Neuronal stem cell (in vitro differentiated cells): ENCODE measurements around the gene WNT9B.
"Not testable (repeated sequence)": the region's sequence is repeated elsewhere in the genome, so short reads cannot be mapped to it uniquely, and the experiment has no call there.

ENCODE experiments used
- DNase-seq: peaks from one replicate; pipeline ENCODE4 v3.0.0-alpha.2; 2013; ENCODE audit warnings: low spot score
- H2AFZ ChIP-seq: one replicate; pipeline ENCODE4 v1.6.1; 2013; ENCODE audit warnings: mild to moderate bottlenecking, low read length, inconsistent platforms
- H2AK5ac ChIP-seq: 2 replicates; pipeline ENCODE4 v1.6.1; 2013; ENCODE audit warnings: low read depth, mild to moderate bottlenecking, inconsistent platforms, low read length, moderate library complexity, mixed read lengths
- H2BK120ac ChIP-seq: 2 replicates; pipeline ENCODE4 v1.6.1; 2013; ENCODE audit warnings: low read depth, mild to moderate bottlenecking, inconsistent platforms, low read length, moderate library complexity, mixed read lengths
- H2BK12ac ChIP-seq: one replicate; pipeline ENCODE4 v1.6.1; 2013; ENCODE audit warnings: low read length, inconsistent platforms
- H2BK15ac ChIP-seq: 2 replicates; pipeline ENCODE4 v1.6.1; 2013; ENCODE audit warnings: mild to moderate bottlenecking, low read length, inconsistent platforms, mixed read lengths
- H2BK5ac ChIP-seq: one replicate; pipeline ENCODE4 v1.6.1; 2013; ENCODE audit warnings: inconsistent platforms, mild to moderate bottlenecking, low read length, moderate library complexity
- H3K14ac ChIP-seq: one replicate; pipeline ENCODE4 v1.6.1; 2013; ENCODE audit warnings: low read length, inconsistent platforms
- H3K18ac ChIP-seq: 2 replicates; pipeline ENCODE4 v1.6.1; 2013; ENCODE audit warnings: low read length, inconsistent platforms
- H3K23ac ChIP-seq: 2 replicates; pipeline ENCODE4 v1.6.1; 2013; ENCODE audit warnings: low read depth, mild to moderate bottlenecking, mixed read lengths, low read length, inconsistent platforms; ENCODE audit not compliant: poor library complexity
- H3K27ac ChIP-seq: replicated peaks from 3 replicates; pipeline ENCODE4 v1.5.1; 2013; ENCODE audit warnings: low read length, inconsistent platforms
- H3K27me3 ChIP-seq, 3 experiments: 2 replicates each; pipeline ENCODE4 v1.6.1; 2013; ENCODE audit warnings: low read length in 3 of 3, mild to moderate bottlenecking in 2 of 3, inconsistent platforms in 1 of 3, low read depth in 1 of 3, mixed read lengths in 1 of 3, moderate library complexity in 1 of 3; ENCODE audit not compliant: control insufficient read depth in 3 of 3, insufficient read depth in 3 of 3
- H3K36me3 ChIP-seq, 2 donors: replicated peaks in 1 of 2; 2 replicates each; pipeline ENCODE4 v1.6.1; 2013; ENCODE audit warnings: low read length in 2 of 2; ENCODE audit not compliant: control insufficient read depth in 2 of 2, insufficient read depth in 2 of 2
- H3K4ac ChIP-seq: 2 replicates; pipeline ENCODE4 v1.6.1; 2013; ENCODE audit warnings: inconsistent platforms, mild to moderate bottlenecking, low read length, moderate library complexity
- H3K4me1 ChIP-seq, 2 donors: 1 replicate in 1 of 2; 2 replicates in 1 of 2; pipeline ENCODE4 v1.6.1; 2013; ENCODE audit warnings: low read length in 2 of 2, low read depth in 1 of 2; ENCODE audit not compliant: control insufficient read depth in 2 of 2, insufficient read depth in 1 of 2
- H3K4me2 ChIP-seq: one replicate; pipeline ENCODE4 v1.6.1; 2013; ENCODE audit warnings: mild to moderate bottlenecking, low read length, inconsistent platforms; ENCODE audit not compliant: insufficient read depth, poor library complexity, severe bottlenecking
- H3K4me3 ChIP-seq, 2 donors: 2 replicates each; pipeline ENCODE4 v1.5.1; 2013; ENCODE audit warnings: low read length in 2 of 2, mild to moderate bottlenecking in 2 of 2, inconsistent platforms in 1 of 2, moderate library complexity in 1 of 2
- H3K79me1 ChIP-seq: one replicate; pipeline ENCODE4 v1.6.1; 2013; ENCODE audit warnings: low read depth, mild to moderate bottlenecking, inconsistent platforms, low read length, moderate library complexity
- H3K9ac ChIP-seq: one replicate; pipeline ENCODE4 v1.6.1; 2013; ENCODE audit warnings: mild to moderate bottlenecking, low read depth, low read length, inconsistent platforms; ENCODE audit not compliant: poor library complexity
- H3K9me3 ChIP-seq, 2 donors: replicated peaks in 1 of 2; 2 replicates each; pipeline versions ENCODE3 to v1.6.1; 2013; ENCODE audit warnings: low read length in 2 of 2, mild to moderate bottlenecking in 2 of 2, inconsistent platforms in 1 of 2, low read depth in 1 of 2, mixed read lengths in 1 of 2, moderate library complexity in 1 of 2; ENCODE audit not compliant: control insufficient read depth in 2 of 2, insufficient read depth in 1 of 2
- H4K8ac ChIP-seq: one replicate; pipeline ENCODE4 v1.6.1; 2013; ENCODE audit warnings: low read depth, mild to moderate bottlenecking, inconsistent platforms, low read length, moderate library complexity
- H4K91ac ChIP-seq: one replicate; pipeline ENCODE4 v1.6.1; 2013; ENCODE audit warnings: low read length, low read depth, mild to moderate bottlenecking, inconsistent platforms; ENCODE audit not compliant: poor library complexity
- WGBS, 2 donors: extraction: QIAGEN DNeasy Blood & Tissue Kit; methylation state at CpG; one replicate each; pipeline ENCODE4 v1.1.7; 2013; ENCODE audit warnings: missing lambda C conversion rate in 2 of 2, mixed read lengths in 1 of 2; ENCODE audit not compliant: insufficient read length in 2 of 2, insufficient replicate concordance in 1 of 2; ENCODE audit errors: extremely low coverage in 2 of 2; 5-methylcytosine and 5-hydroxymethylcytosine counted together

The WNT9B gene

DNA sequence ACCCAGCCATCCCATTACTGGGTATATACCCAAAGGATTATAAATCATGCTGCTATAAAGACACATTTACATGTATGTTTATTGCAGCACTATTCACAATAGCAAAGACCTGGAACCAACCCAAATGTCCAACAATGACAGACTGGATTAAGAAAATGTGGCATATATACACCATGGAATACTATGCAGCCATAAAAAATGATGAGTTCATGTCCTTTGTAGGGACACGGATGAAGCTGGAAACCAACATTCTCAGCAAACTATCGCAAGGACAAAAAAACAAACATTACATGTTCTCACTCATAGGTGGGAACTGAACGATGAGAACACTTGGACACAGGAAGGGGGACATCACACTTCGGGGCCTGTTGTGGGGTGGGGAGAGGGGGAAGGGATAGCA, 70.6 kb downstream of the WNT9B start:
- H3K27me3 ChIP-seq, H3K36me3 ChIP-seq, H4K91ac ChIP-seq: not testable (repeated sequence)

DNA sequence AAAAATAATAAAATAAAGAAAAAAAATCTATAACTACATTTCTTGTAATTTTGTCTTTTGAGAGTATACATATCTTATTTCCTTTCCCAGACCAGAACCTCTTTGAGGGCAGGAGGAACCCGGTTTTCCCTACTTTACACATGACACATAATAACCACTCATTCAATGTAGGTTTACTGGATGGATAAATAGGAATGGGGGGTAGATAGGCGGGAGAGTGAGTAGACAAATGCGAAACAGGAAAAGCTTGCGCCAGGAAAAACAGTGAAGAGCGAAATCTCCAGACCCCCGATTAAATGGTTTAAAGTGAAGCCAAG, 71.1 kb downstream of the WNT9B start:
- Histone ChIP-seq H3K79me1 (no peaks in the 10 kb centered on the region), H2AK5ac (no peak overlapping the region), H3K36me3 (peaks cover 0 to 10% of the 10 kb centered on the region in 2 donors), H4K91ac (no peak overlapping the region), H2BK12ac (no peak overlapping the region), H3K23ac (peak overlapping the region; percentile 76), H2BK120ac (no peak overlapping the region), H3K4me2 (peak overlapping the region; percentile 68), H2BK15ac (no peak overlapping the region), H3K9me3 (no peaks in the 10 kb centered on the region), H3K9ac (no peak overlapping the region), H4K8ac (no peak overlapping the region), H3K18ac (peak overlapping the region; percentile 87), H3K4me1 (peaks cover 0 to 6% of the 10 kb centered on the region in 2 donors), H3K14ac (no peak overlapping the region), H3K27me3 (no peaks in the 10 kb centered on the region), H2AFZ (peak overlapping the region; percentile 92), H2BK5ac (peak overlapping the region; percentile 95), H3K27ac (peak overlapping the region; percentile 84), H3K4ac (no peak overlapping the region), H3K4me3 (peak overlapping the region; percentile 76 to 93)
- no CpG with 5 or more reads among the region's 6 CpGs for whole genome bisulfite sequencing, 2 donors
- no peak for DNase-seq

More for the DNA sequence above, 70.6 kb downstream of the WNT9B start:
- not testable (repeated sequence) for H2BK5ac ChIP-seq, H3K9me3 ChIP-seq, DNase-seq, H3K4ac ChIP-seq, H3K4me2 ChIP-seq, H3K23ac ChIP-seq, H2BK15ac ChIP-seq, H2BK120ac ChIP-seq, H3K27ac ChIP-seq, H2AK5ac ChIP-seq, H3K14ac ChIP-seq, H4K8ac ChIP-seq, H3K9ac ChIP-seq, H3K18ac ChIP-seq, H2AFZ ChIP-seq, H2BK12ac ChIP-seq, H3K79me1 ChIP-seq, H3K4me1 ChIP-seq
- WGBS, 2 donors: no CpG with 5 or more reads among the region's 4 CpGs
- peak overlapping the region in 1 of 2 donors; percentile 76 for H3K4me3 ChIP-seq

DNA sequence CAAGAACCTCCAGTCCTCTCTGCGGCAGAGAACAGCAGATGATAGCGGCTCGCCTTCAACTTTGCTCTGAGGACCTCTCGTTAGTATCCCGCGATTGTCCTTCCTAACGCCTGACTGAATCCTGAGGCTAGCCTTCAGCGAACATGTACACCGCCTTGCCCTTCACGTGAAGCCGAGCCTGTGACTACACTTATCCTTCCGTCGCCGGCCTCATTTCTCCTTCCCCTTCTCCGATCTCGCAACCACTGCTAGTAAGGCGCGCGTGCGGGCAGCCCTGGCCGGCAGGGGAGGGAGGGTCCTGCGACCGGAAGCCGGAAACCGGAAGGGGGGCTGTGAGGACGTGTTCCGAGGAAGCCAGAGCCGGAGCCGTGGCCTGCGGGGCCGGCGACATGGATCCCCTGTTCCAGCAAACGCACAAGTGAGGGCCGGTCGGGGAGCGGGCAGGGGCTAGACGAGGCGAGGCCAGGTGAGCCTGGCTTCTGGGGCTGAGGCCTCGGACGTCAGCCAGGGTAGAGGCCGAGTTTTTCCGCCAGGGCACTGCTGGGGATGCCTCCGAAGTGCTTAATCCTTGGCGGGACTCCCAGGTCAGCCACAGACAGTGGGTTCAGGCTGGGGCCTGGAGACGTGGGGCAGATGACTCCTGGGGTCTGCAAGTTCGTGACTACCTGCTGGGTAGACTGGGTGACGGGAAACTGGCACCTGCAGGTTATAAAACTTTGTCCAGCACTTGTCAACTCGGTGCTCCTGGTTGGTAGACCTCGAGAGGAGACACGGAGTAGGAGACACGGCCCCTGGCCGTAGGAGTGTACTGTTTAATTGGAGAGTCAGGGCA, 71.6 kb downstream of the WNT9B start, which contains the start of gene GOSR2:
Gene GOSR2, plus strand, starts transcription at position 357 of the 832 bp plus-strand sequence. Its CDS starts 33 bp downstream, at position 390.
- H2AFZ ChIP-seq: peak within 1 kb of the TSS; percentile 92
- no peak within 1 kb of the TSS for H2BK15ac ChIP-seq
- no peaks in the 10 kb centered on the region for H3K27me3 ChIP-seq
- H3K9ac ChIP-seq: peak within 1 kb of the TSS; percentile 98
- H4K8ac ChIP-seq: peak within 1 kb of the TSS; percentile 85
- no peak within 1 kb of the TSS for H2BK12ac ChIP-seq
- H3K9me3 ChIP-seq: no peaks in the 10 kb centered on the region
- no CpG with 5 or more reads among the region's 52 CpGs for WGBS, 2 donors
- peak; percentile 87 for DNase-seq
- H3K36me3 ChIP-seq: peaks cover 0 to 10% of the 10 kb centered on the region in 2 donors
- H3K4ac ChIP-seq: no peak within 1 kb of the TSS
- no peak within 1 kb of the TSS for H4K91ac ChIP-seq
- H3K79me1 ChIP-seq: no peaks in the 10 kb centered on the region
- peak within 1 kb of the TSS; percentile 49 for H3K14ac ChIP-seq
- peak within 1 kb of the TSS; percentile 95 for H2BK5ac ChIP-seq
- peak within 1 kb of the TSS; percentile 76 to 93 for H3K4me3 ChIP-seq
- no peak within 1 kb of the TSS for H2BK120ac ChIP-seq
- peak within 1 kb of the TSS; percentile 90 for H3K18ac ChIP-seq
- peak within 1 kb of the TSS; percentile 76 for H3K23ac ChIP-seq
- peak within 1 kb of the TSS; percentile 8 for H2AK5ac ChIP-seq
- peak within 1 kb of the TSS; percentile 68 for H3K4me2 ChIP-seq
- peak within 1 kb of the TSS; percentile 84 for H3K27ac ChIP-seq
- H3K4me1 ChIP-seq: peaks cover 0 to 6% of the 10 kb centered on the region in 2 donors

DNA sequence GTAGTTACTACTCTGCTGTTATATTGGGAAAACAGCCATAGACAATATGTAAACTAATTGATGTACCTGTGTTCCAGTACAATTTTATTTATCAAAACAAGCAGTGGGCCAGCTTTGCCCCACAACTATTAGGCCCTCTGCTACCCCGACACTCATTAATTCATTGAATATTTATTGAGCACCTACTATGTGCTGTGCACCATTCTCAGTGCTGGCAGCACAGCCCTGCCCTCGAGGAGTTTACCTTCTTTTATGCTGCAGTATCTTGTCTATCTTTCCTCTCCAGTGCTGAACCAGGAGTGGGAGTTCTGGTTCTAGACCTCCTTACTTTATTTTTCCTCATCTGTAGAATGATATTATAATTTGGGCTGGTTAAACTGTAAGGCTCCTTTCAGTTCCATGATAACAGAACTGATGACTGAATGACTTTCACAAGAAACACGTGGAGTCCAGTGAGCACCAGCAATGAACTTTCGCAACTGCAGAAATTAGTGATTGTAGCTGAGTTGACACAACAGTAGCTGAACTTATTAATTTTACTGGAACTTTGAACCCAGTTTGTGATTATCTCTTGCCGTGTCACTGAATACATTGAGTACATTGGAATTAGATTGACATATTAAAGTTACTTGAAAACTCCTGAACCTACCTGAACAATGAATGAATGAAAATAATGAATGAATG, 73.9 kb downstream of the WNT9B start:
- Histone ChIP-seq H3K4ac (no peak overlapping the region), H2BK5ac (no peak overlapping the region), H3K18ac (no peak overlapping the region), H3K79me1 (no peaks in the 10 kb centered on the region), H2BK12ac (no peak overlapping the region), H4K91ac (no peak overlapping the region), H3K4me1 (peaks cover 7 to 16% of the 10 kb centered on the region in 2 donors), H3K36me3 (peaks cover 2 to 24% of the 10 kb centered on the region in 2 donors), H3K27ac (no peak overlapping the region), H2BK15ac (no peak overlapping the region), H3K4me3 (no peak overlapping the region), H2AK5ac (no peak overlapping the region), H3K14ac (no peak overlapping the region), H3K4me2 (no peak overlapping the region), H3K23ac (no peak overlapping the region), H2AFZ (no peak overlapping the region), H3K27me3 (no peaks in the 10 kb centered on the region), H3K9me3 (no peaks in the 10 kb centered on the region), H4K8ac (no peak overlapping the region), H2BK120ac (no peak overlapping the region), H3K9ac (no peak overlapping the region)
- DNase-seq: no peak
- whole genome bisulfite sequencing, 2 donors: no CpG with 5 or more reads among the region's 5 CpGs
